ENCODE data around the gene FLOT2. TPM values are rescaled to one million over a fixed set of nuclear protein-coding genes. Genes with fewer than 3 reads are reported as not detected.

Gene FLOT2
- total and polyA plus RNA-seq, 2 of the 8 experiments (the other 6 are each of a cell fraction or from before 2014, with no cell fraction given): 116 to 189 TPM

- Histone ChIP-seq H2BK120ac (replicated peaks; ENCODE audit: low read depth, low read length) (no peak within 1 kb of the TSS), H3K36me3 (ENCODE audit: control insufficient read depth in 2 of 4, insufficient read depth in 4 of 4, low read length in 3 of 4) (no peaks in the 10 kb centered on the region), H3K79me1 (ENCODE audit: low read depth, low read length) (peaks cover 2% of the 10 kb centered on the region; the same call in 1 of the 2 replicates), H3K4ac (replicated peaks; ENCODE audit: insufficient read length, low read depth, low read length) (no peak within 1 kb of the TSS), H3K4me3 (ENCODE audit: extremely low read depth in 1 of 4, insufficient read depth in 2 of 4, low read depth in 3 of 4, low read length in 4 of 4) (peak within 1 kb of the TSS; percentile 85 to 98 (median 92)), H2BK20ac (ENCODE audit: low read length) (0 out of 2 replicates have a peak within 1 kb of the TSS, but pooled peaks have one; percentile 32), H2AK5ac (ENCODE audit: low read depth, low read length) (0 out of 2 replicates have a peak within 1 kb of the TSS, but pooled peaks have one; percentile 39), H3K23me2 (ENCODE audit: low read depth, low read length) (peaks cover 7% of the 10 kb centered on the region; the same call in 1 of the 2 replicates), H4K8ac (ENCODE audit: extremely low read depth, insufficient read depth, low read length) (peak within 1 kb of the TSS; percentile 28; the same call in 1 of the 2 replicates), H3K9me3 (ENCODE audit: insufficient read depth in 2 of 2, low read depth in 1 of 2, low read length in 1 of 2) (no peaks in the 10 kb centered on the region), H2BK15ac (ENCODE audit: low read length) (0 out of 2 replicates have a peak within 1 kb of the TSS, but pooled peaks have one; percentile 81), H3K79me2 (ENCODE audit: control insufficient read depth in 1 of 2, insufficient read depth in 2 of 2, low read length in 2 of 2) (peaks cover 9 to 48% of the 10 kb centered on the region in 2 experiments), H3K4me2 (ENCODE audit: insufficient read depth in 1 of 2, low read depth in 2 of 2, low read length in 2 of 2) (peak within 1 kb of the TSS; percentile 74 to 85), H3K4me1 (replicated peaks in 1 of 4; ENCODE audit: control insufficient read depth in 3 of 4, insufficient read depth in 4 of 4, low read length in 3 of 4) (peaks cover 0 to 1% (median 0%) of the 10 kb centered on the region in 4 experiments; a peak in 1 of 7 replicates), H4K91ac (replicated peaks; ENCODE audit: insufficient read length, low read length) (peak within 1 kb of the TSS; percentile 85), H3K27me3 (replicated peaks in 1 of 4; ENCODE audit: control insufficient read depth in 3 of 4, extremely low read depth in 1 of 4, insufficient read depth in 3 of 4, low read length in 3 of 4) (no peaks in the 10 kb centered on the region), H2AFZ (ENCODE audit: low read length) (peak within 1 kb of the TSS; percentile 85), H3K56ac (replicated peaks; ENCODE audit: insufficient read length, low read depth, low read length) (no peak within 1 kb of the TSS), H4K5ac (ENCODE audit: insufficient read length, low read depth, low read length) (peak within 1 kb of the TSS; percentile 88), H3K9ac (replicated peaks in 1 of 4; ENCODE audit: extremely low read depth in 1 of 4, low read depth in 3 of 4, low read length in 3 of 4) (peak within 1 kb of the TSS; percentile 70 to 94 (median 78)), H2BK12ac (ENCODE audit: low read depth, low read length) (peak within 1 kb of the TSS; percentile 75; the same call in 1 of the 2 replicates), H3K23ac (ENCODE audit: insufficient read length) (no peak within 1 kb of the TSS), H2BK5ac (ENCODE audit: low read depth, low read length) (peak within 1 kb of the TSS; percentile 91), H4K20me1 (replicated peaks in 1 of 2; ENCODE audit: control insufficient read depth in 1 of 2, insufficient read depth in 2 of 2, low read length in 2 of 2) (no peaks in the 10 kb centered on the region), H3K27ac (ENCODE audit: low read depth, low read length) (peak within 1 kb of the TSS; percentile 18; the same call in 1 of the 2 replicates), H3K14ac (ENCODE audit: insufficient read length) (no peak within 1 kb of the TSS), H3K18ac (ENCODE audit: extremely low read depth, low read length) (peak within 1 kb of the TSS; percentile 88)
- DNase-seq (ENCODE audit: low read depth in 1 of 2, low spot score in 2 of 2): peak; percentile 54 to 92
- WGBS, 2 experiments (ENCODE audit: extremely low coverage in 1 of 2, insufficient coverage in 1 of 2, insufficient read length in 1 of 2, insufficient replicate concordance in 2 of 2, low coverage in 1 of 2, low lambda C conversion rate in 2 of 2, missing lambda C conversion rate in 1 of 2): 2% methylated on average over 40 of the region's 44 CpGs; no CpG with 5 or more reads in 1 of the 2 experiments
- ChIA-PET CTCF (ENCODE audit: partially characterized antibody) (interaction anchor here (0.6 to 3.9 kb wide), 10 partner anchors 14 to 414 kb away, joined by 3 to 32 read pairs (median 4); no protein-coding TSS in a partner anchor), POLR2A (ENCODE audit: partially characterized antibody) (interaction anchor here (0.6 to 2.8 kb wide), 36 partner anchors 9 to 131 kb away, joined by 3 to 15 read pairs (median 4); partner anchors contain the start of gene NEK8)
- FAIRE-seq: no peak
- TF ChIP-seq RAD21 (IDR thresholded peaks at IDR 0.05 in 1 of 2, conservative IDR thresholded peaks at IDR 0.05 in 1 of 2; ENCODE audit: low read depth in 2 of 2, low read length in 2 of 2) (0 out of 4 replicates have a peak, but pooled peaks of 1 of the 2 experiments have one; percentile 7), SRF (IDR thresholded peaks at IDR 0.05; ENCODE audit: low read depth, low read length) (no peak), HDAC2 (IDR thresholded peaks at IDR 0.05; ENCODE audit: borderline replicate concordance in 1 of 2, low read depth in 2 of 2, low read length in 2 of 2) (peak in 1 of 2 experiments; percentile 44; a peak in 1 of 4 replicates), CTCF (IDR thresholded peaks at IDR 0.05; ENCODE audit: control extremely low read depth in 1 of 3, insufficient read depth in 1 of 3, low read depth in 1 of 3, low read length in 3 of 3) (no peak; a peak in 1 of 4 replicates), CBX5 (IDR thresholded peaks at IDR 0.05; ENCODE audit: low read depth, low read length) (no peak), BACH1 (IDR thresholded peaks at IDR 0.05; ENCODE audit: low read length) (peak; percentile 59)
Measured at GRCh38 chr17:28842282-28843012, 55.1 kb downstream of the FLOT2 start, which contains the start of gene FAM222B. FAM222B (minus strand) TSS chr17:28842790; CDS start chr17:28766667, 76,123 bp downstream.

Measured in H1 (cell line).